NCI-H2227 (cell line): ENCODE results near the gene GRIN3A.

Source experiments
- DNase-seq: peaks from one replicate; lab custom pipeline; 2025; ENCODE audit not compliant: unreplicated experiment; lab: John Stamatoyannopoulos, UW

GRIN3A gene

GRCh38 chr9:101706261-101706798, 32.1 kb downstream of the GRIN3A start:
- DNase-seq, result no peak

DNA sequence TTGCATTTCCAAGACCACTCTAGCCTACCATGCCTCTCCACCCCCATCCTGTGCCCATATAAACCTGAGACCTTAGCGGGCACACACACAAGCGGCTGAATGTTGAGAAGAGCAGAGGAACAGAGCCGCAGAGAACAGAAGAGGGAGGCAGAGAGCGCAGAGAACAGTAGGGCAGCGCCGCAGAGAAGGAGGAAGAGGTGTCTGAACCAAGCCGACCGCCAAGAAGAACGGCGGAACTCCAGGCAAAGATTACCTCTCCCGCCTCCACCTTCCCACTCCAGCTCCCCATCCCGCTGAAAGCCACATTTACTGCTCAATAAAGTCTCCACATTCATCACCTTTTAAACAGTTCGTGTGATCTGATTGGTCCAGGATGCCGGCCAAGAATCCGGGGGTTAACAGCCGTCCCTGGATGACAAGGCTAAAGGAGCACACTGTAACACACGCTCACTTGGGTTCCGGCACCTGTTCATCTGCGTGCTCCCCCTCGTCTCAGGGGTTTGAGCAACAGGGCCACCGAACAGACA, 33.2 kb downstream of the GRIN3A start:
- no peak for DNase-seq

- DNase-seq, result no peak
These were observed 36.2 kb downstream of the GRIN3A start for GRCh38 chr9:101702257-101702656.

GRCh38 chr9:101693546-101694336, 44.7 kb downstream of the GRIN3A start:
- DNase-seq, result no peak

DNA sequence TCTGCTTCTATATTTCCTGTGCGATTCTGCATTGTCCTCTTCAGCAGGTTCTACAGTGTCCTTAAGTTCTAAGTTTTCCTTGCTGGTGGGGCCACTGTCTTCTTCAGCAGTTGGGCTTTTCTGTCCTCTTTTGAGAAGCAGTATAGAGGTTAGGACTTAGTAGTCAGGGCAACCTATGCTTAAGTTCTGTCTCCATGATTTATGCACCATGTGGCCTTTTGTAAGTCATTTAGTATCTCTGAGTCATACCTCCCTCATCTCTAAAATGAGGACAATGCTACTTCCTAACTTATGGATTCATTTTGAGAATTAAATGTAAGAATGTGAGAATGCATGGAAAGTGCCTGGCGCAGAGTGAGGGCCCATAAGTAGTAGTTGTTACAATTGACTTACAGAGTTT, 46.8 kb downstream of the GRIN3A start:
- DNase-seq, result no peak

DNA sequence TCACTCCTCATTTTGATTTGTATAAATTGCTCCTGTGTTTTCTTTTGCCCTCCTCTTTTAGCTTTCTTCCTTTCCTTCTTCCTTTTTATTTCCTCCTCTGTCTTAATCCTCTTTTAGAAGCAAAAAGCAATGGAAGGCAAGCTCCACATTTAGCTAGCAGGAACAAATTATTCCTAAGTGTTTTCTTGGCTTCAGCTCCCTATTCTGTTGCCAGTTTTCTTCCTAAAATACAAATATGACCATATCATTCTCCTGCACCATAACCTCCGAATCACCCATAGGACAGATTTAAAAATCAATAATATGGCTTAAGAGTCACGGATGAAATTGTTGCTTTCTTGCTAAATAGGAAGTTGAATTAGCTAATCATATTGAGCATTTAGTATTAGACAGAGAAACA, 49.4 kb downstream of the GRIN3A start:
- DNase-seq, result no peak

DNA sequence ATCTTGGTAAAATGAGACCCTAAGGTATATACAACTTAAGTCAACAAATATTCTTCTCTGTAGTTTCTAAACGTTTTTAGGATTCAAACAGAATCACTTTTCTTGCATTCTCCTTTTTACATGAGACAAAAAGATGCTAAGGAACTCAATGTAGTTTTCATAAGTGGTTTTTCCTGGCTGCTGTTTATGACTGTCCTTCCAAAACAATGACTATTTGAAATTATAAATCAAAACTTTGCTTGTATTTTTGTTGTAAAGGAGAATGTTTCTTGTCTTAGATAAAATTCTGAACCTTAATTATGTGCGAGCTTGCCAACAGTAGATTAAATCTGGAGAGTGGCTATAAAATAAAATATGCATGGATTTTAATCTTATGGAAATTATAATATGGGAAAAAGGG, 53.8 kb downstream of the GRIN3A start:
- no peak for DNase-seq

DNA sequence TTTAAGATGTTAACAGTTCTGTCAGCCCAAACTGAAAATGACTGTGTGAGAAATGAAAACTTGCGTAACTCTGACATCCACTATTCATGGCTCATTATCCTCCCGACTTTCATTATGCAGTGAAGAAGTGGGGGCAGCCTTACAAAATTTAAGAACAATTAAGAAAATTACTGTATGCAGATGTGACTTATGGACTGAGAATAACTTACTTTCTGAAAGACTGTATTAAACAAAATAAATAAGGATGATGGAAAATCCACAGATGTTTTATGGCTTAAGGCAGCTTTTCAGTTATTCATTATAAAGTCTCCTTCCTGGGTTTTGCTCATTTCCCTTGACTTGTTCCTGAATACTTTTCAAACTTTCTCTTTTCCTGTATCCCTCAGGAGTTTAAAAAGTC, 55.2 kb downstream of the GRIN3A start:
- DNase-seq, result no peak

GRCh38 chr9:101677861-101678260, 60.6 kb downstream of the GRIN3A start:
- no peak for DNase-seq

DNA sequence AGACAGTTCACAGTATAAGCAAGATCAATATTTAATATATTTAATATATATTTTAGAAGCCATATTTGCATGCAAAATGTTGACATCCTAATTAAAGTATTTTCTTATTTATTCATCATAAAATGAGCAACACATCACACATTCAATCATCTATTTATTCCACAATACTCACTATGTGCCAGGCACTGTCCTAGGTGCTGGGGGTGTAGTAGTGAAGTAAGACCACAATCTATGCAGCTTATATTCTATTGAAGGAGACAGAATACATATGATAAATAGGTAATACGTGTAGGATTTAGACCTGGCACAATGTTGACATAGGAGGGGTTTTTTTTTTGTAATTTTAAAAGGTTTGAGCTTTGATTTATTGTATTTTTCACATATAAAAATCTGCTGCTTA, 63.1 kb downstream of the GRIN3A start:
- DNase-seq, result no peak

DNA sequence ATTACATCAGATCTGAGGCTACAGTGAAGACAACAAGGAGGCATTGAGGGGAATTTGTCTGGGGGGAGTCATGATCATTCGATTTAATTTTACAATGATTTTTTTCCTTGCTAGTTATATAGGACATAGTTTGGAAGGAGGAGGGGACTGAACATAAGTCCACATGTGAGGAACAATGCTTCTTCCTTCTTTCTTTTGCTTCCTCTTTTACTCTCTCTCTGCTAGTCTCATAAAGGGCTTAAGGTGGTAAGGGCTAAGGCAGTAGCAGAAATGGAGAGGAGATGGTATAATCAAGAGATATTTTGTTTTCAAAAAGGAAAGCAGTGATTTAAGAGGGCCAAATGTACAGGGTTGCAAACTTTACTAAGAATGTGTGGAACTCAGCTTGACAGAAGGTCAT, 64.3 kb downstream of the GRIN3A start:
- DNase-seq, result no peak

- DNase-seq, result no peak
These were observed 64.8 kb downstream of the GRIN3A start for GRCh38 chr9:101673642-101674041.

DNA sequence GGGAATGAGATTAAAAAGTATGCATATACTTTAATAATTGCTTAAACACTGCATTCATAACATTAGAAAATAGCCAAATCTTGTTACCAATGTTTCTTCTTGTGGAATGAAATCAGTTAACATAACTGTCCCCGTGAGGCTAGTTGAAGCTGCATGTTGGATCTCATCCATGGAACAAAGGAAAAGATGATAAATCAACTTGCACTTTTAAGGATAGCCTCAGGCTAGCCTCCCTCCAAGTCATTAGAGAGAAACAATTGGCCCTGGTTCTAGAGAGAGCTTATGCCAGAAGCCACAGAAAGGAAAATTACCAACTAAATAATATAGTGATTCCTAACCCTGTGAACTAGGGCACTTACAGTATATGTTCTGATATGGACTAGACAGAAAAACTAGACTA, 66.9 kb downstream of the GRIN3A start:
- no peak for DNase-seq

GRCh38 chr9:101668421-101668820, 70.0 kb downstream of the GRIN3A start:
- DNase-seq, result no peak

- no peak for DNase-seq
These were observed 74.0 kb downstream of the GRIN3A start for GRCh38 chr9:101664453-101664852.

- DNase-seq, result no peak
These were observed 85.8 kb downstream of the GRIN3A start for GRCh38 chr9:101652601-101653175.

- no peak for DNase-seq
These were observed 88.3 kb downstream of the GRIN3A start for GRCh38 chr9:101650142-101650541.

DNA sequence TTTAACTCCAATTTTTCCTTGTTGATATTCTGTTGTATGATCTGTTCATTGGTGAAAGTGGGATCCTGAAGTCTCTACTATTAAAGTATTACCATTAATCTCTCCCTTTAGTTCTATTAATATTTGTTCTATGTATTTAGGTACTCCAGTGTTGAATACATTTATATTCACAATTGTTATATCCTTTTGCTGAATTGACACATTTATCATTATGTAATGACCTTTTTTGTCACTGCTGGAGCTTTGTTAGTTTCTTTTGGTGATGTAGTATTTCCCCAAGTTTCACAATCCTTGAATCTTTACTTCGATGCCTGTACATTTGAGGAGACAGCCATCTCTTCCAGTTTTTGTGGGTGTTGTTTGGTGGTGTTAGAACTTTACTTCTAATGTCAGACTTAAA, 90.0 kb downstream of the GRIN3A start:
- DNase-seq, result no peak

- DNase-seq, result no peak
These were observed 98.4 kb downstream of the GRIN3A start for GRCh38 chr9:101639785-101640665.

GRCh38 chr9:101639311-101639710, 99.1 kb downstream of the GRIN3A start:
- no peak for DNase-seq

DNA sequence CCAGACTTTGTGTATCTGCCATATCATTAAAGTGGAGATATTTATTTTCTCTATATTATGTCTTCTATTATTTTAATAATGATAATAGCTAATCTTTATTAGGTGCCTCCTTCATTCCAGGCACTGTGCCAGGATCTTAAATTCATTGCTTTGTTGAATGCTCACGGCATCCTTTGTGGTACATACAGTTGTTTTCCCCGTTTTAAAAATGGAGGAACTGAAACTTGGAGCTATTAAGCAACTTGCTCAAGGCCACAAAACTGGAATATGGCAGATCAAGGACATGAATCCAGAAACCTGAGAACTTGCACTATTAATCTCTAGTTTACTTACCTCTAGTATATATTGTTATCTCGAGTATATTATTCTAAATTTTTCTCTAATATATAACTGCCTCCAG, 102.2 kb downstream of the GRIN3A start:
- DNase-seq, result no peak
